ENCODE data around the gene TRIO. TPM values are rescaled to one million over a fixed set of nuclear protein-coding genes. Genes with fewer than 3 reads are reported as not detected.

TRIO gene
- total and polyA plus RNA-seq, 10 of the 15 experiments (the other 5 are each of a cell fraction or from before 2014, with no cell fraction given), result 5.1 to 96.4 (median 44.6) TPM

DNA sequence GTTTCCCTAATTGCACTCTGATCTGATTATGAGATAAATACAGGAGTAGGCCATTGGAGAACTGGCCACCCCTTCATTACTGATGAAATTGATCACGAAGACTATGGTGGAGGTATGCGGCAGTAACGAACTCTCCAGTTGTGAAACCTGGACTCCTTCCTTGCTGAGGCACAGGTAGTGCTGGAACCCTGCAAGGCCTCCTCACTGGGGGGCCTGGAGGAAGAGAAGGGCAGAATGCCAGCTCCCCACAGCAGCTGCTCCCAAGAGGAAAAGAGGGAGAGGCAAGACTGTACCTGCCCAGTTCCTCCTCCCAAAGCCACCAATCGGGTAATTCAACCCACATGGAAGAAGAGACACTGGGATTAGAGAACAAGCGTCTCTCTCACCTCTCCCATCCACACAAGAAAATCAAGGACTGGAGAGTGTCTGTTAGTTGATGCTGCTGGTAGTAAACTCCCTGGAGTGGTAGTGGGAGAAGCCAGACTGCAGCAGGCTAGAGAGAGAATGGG lies 19.1 kb upstream of the TRIO start:
- no peaks in the 10 kb centered on the region for H3K79me2 ChIP-seq (ENCODE audit: control insufficient read depth, insufficient read depth, low read length)
- no peak overlapping the region for H3K27ac ChIP-seq (ENCODE audit: control insufficient read depth, insufficient read depth)
- H3K36me3 ChIP-seq (ENCODE audit: control insufficient read depth in 2 of 2, insufficient read depth in 2 of 2, low read length in 1 of 2), result no peaks in the 10 kb centered on the region
- no peaks in the 10 kb centered on the region for H3K27me3 ChIP-seq (replicated peaks in 1 of 2; ENCODE audit: control insufficient read depth in 2 of 2, insufficient read depth in 2 of 2, low read length in 1 of 2)
- CTCF ChIA-PET, result no interaction called here
- no peaks in the 10 kb centered on the region for H4K20me1 ChIP-seq (ENCODE audit: control insufficient read depth, insufficient read depth)
- BruUV-seq (replicated peaks), result no TSS peak
- no peak for TF ChIP-seq NBN (IDR thresholded peaks at IDR 0.05)
- no peak for TF ChIP-seq GABPA (IDR thresholded peaks at IDR 0.05; ENCODE audit: low read depth)
- no peak for TF ChIP-seq SIN3A (IDR thresholded peaks at IDR 0.05; ENCODE audit: low read depth, low read length)
- TF ChIP-seq, protein P1, sequence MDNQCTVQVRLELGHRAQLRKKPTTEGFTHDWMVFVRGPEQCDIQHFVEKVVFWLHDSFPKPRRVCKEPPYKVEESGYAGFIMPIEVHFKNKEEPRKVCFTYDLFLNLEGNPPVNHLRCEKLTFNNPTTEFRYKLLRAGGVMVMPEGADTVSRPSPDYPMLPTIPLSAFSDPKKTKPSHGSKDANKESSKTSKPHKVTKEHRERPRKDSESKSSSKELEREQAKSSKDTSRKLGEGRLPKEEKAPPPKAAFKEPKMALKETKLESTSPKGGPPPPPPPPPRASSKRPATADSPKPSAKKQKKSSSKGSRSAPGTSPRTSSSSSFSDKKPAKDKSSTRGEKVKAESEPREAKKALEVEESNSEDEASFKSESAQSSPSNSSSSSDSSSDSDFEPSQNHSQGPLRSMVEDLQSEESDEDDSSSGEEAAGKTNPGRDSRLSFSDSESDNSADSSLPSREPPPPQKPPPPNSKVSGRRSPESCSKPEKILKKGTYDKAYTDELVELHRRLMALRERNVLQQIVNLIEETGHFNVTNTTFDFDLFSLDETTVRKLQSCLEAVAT (IDR thresholded peaks at IDR 0.05), result no peak
- no peak for TF ChIP-seq NR2C2 (IDR thresholded peaks at IDR 0.05; ENCODE audit: borderline replicate concordance, control insufficient read depth, insufficient read length, low read depth)
- TF ChIP-seq POU2F2 (IDR thresholded peaks at IDR 0.05; ENCODE audit: borderline replicate concordance, low read depth, low read length), result no peak
- TF ChIP-seq SMARCA5 (IDR thresholded peaks at IDR 0.05), result no peak
- no peak for TF ChIP-seq FOS (IDR thresholded peaks at IDR 0.05; ENCODE audit: borderline replicate concordance, extremely low read depth, insufficient read length)
- no peak for TF ChIP-seq POLR2AphosphoS5 (IDR thresholded peaks at IDR 0.05; ENCODE audit: low read length)
- no peak for TF ChIP-seq TCF7 (IDR thresholded peaks at IDR 0.05; ENCODE audit: borderline replicate concordance)
- TF ChIP-seq, protein P2, sequence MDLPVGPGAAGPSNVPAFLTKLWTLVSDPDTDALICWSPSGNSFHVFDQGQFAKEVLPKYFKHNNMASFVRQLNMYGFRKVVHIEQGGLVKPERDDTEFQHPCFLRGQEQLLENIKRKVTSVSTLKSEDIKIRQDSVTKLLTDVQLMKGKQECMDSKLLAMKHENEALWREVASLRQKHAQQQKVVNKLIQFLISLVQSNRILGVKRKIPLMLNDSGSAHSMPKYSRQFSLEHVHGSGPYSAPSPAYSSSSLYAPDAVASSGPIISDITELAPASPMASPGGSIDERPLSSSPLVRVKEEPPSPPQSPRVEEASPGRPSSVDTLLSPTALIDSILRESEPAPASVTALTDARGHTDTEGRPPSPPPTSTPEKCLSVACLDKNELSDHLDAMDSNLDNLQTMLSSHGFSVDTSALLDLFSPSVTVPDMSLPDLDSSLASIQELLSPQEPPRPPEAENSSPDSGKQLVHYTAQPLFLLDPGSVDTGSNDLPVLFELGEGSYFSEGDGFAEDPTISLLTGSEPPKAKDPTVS (IDR thresholded peaks at IDR 0.05; ENCODE audit: low read depth, low read length), result no peak
- TF ChIP-seq NR2F1 (conservative IDR thresholded peaks at IDR 0.05), result no peak
- TF ChIP-seq, protein P3, sequence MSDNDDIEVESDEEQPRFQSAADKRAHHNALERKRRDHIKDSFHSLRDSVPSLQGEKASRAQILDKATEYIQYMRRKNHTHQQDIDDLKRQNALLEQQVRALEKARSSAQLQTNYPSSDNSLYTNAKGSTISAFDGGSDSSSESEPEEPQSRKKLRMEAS (IDR thresholded peaks at IDR 0.05; ENCODE audit: low read depth, low read length), result no peak
- TF ChIP-seq, protein P4, sequence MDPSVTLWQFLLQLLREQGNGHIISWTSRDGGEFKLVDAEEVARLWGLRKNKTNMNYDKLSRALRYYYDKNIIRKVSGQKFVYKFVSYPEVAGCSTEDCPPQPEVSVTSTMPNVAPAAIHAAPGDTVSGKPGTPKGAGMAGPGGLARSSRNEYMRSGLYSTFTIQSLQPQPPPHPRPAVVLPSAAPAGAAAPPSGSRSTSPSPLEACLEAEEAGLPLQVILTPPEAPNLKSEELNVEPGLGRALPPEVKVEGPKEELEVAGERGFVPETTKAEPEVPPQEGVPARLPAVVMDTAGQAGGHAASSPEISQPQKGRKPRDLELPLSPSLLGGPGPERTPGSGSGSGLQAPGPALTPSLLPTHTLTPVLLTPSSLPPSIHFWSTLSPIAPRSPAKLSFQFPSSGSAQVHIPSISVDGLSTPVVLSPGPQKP (IDR thresholded peaks at IDR 0.05; ENCODE audit: low read depth, low read length), result no peak
- TF ChIP-seq SIX5 (IDR thresholded peaks at IDR 0.05; ENCODE audit: low read depth, low read length, severe bottlenecking), result no peak
- FAIRE-seq (no peak), ATAC-seq (no peak), DNase-seq (ENCODE audit: low read depth, low spot score) (no peak)
- POLR2A ChIA-PET, result no interaction called here
- intact Hi-C loops (cut with micrococcal nuclease; ENCODE audit: unreplicated experiment), result no loop called here
- RAD21 ChIA-PET (ENCODE audit: unreplicated experiment), result no interaction called here
- H3K4me1 ChIP-seq (ENCODE audit: control insufficient read depth, insufficient read depth, low read length), result no peaks in the 10 kb centered on the region
- no peak overlapping the region for H3K4me2 ChIP-seq (ENCODE audit: control insufficient read depth, insufficient read depth)
- no peak overlapping the region for H3K9ac ChIP-seq (ENCODE audit: control insufficient read depth, insufficient read depth, low read length)
- no peak overlapping the region for H2AFZ ChIP-seq (ENCODE audit: control insufficient read depth, low read depth, low read length)
- H3K9me3 ChIP-seq (replicated peaks; ENCODE audit: control insufficient read depth, insufficient read depth, low read length), result no peaks in the 10 kb centered on the region
- WGBS (ENCODE audit: insufficient coverage, insufficient replicate concordance, low lambda C conversion rate, missing lambda C conversion rate), result 75% methylated on average over 5 of the region's 5 CpGs
- H3K4me3 ChIP-seq, result no peak overlapping the region
- SMC1A ChIA-PET (ENCODE audit: uncharacterized antibody, unreplicated experiment), result interaction anchor here (1.1 kb wide), 1 partner anchor 12 kb away, joined by 3 read pairs; no protein-coding TSS in a partner anchor
- in situ Hi-C loops (cut with MboI), result no loop called here
